Right atrium auricular region (tissue), 2 donors: ENCODE data around the gene CDKN2AIPNL. TPM values are rescaled to one million over a fixed set of nuclear protein-coding genes. Genes with fewer than 3 reads are reported as not detected.
A peak's percentile ranks its signal among the peaks of the same experiment; 100 is the strongest.

Experiments used
- DNase-seq: peaks from one replicate; pipeline ENCODE4 v3.0.0-alpha.2; 2019; ENCODE audit warnings: low spot score
- H3K27ac ChIP-seq, 2 donors: fragments of 200-600 bp; sonication (generic); 1 replicate in 1 of 2; 2 replicates in 1 of 2; pipeline ENCODE4 v1.5.1; 2016 to 2019
- H3K27me3 ChIP-seq, 2 donors: fragments of 200-600 bp; sonication (generic); one replicate each; pipeline versions ENCODE4 v1.5.1 to v1.6.0; 2017 to 2019
- H3K36me3 ChIP-seq: fragments of 200-600 bp; sonication (generic); one replicate; pipeline ENCODE4 v1.5.1; 2016
- H3K4me1 ChIP-seq, 2 donors: fragments of 200-600 bp; sonication (generic); one replicate each; pipeline versions ENCODE4 v1.5.1 to v1.6.0; 2017 to 2019
- H3K4me3 ChIP-seq, 2 donors: fragments of 200-600 bp; sonication (generic); 1 replicate in 1 of 2; 2 replicates in 1 of 2; pipeline ENCODE4 v1.5.1; 2017 to 2019; ENCODE audit warnings: mild to moderate bottlenecking in 1 of 2, moderate library complexity in 1 of 2
- H3K9me3 ChIP-seq, 2 donors: fragments of 200-600 bp; sonication (generic); one replicate each; pipeline ENCODE4 v1.5.1; 2019
- CTCF ChIP-seq, 2 donors: fragments of 200-600 bp; sonication (generic); IDR thresholded peaks; one replicate each; pipeline ENCODE4 v1.5.1; 2019; ENCODE audit warnings: antibody characterized with exemption in 2 of 2
- total RNA-seq, 2 donors: library from RNA; depleted of rRNA; stranded (reverse); fragments of >200 nt; gene quantifications; one replicate each; pipeline ENCODE4 v1.1.0, GENCODE V29; 2016

Gene CDKN2AIPNL
- total RNA-seq, 2 donors from 2014 or later, result 28.2 to 32.8 TPM

- Histone ChIP-seq H3K4me1 (peaks cover 0 to 34% of the 10 kb centered on the region in 2 donors), H3K4me3 (no peak overlapping the region), H3K36me3 (no peaks in the 10 kb centered on the region), H3K27me3 (no peaks in the 10 kb centered on the region), H3K9me3 (no peaks in the 10 kb centered on the region), H3K27ac (peak overlapping the region; percentile 80 to 99)
- no peak for TF ChIP-seq CTCF (IDR thresholded peaks at IDR 0.05)
- no peak for DNase-seq
Measured at GRCh38 chr5:134457801-134458200, 46.1 kb upstream of the CDKN2AIPNL start.

GRCh38 chr5:134456825-134457224 lies 45.1 kb upstream of the CDKN2AIPNL start:
- Histone ChIP-seq H3K4me1 (peaks cover 0 to 33% of the 10 kb centered on the region in 2 donors), H3K27ac (no peak overlapping the region), H3K9me3 (no peaks in the 10 kb centered on the region), H3K4me3 (no peak overlapping the region), H3K27me3 (no peaks in the 10 kb centered on the region), H3K36me3 (no peaks in the 10 kb centered on the region)
- no peak for TF ChIP-seq CTCF (IDR thresholded peaks at IDR 0.05)
- DNase-seq, result no peak

- H3K27ac ChIP-seq, result no peak overlapping the region
- H3K36me3 ChIP-seq, result no peaks in the 10 kb centered on the region
- DNase-seq, result no peak
- no peaks in the 10 kb centered on the region for H3K27me3 ChIP-seq
- no peak for TF ChIP-seq CTCF (IDR thresholded peaks at IDR 0.05)
- H3K4me1 ChIP-seq, result peaks cover 0 to 36% of the 10 kb centered on the region in 2 donors
- H3K4me3 ChIP-seq, result no peak overlapping the region
- no peaks in the 10 kb centered on the region for H3K9me3 ChIP-seq
Measured at GRCh38 chr5:134455466-134455865, 43.8 kb upstream of the CDKN2AIPNL start.

- H3K9me3 ChIP-seq, result no peaks in the 10 kb centered on the region
- no peak for DNase-seq
- H3K4me1 ChIP-seq, result peaks cover 0 to 19% of the 10 kb centered on the region in 2 donors
- H3K27ac ChIP-seq, result no peak overlapping the region
- no peak for TF ChIP-seq CTCF (IDR thresholded peaks at IDR 0.05)
- no peaks in the 10 kb centered on the region for H3K36me3 ChIP-seq
- H3K4me3 ChIP-seq, result no peak overlapping the region
- no peaks in the 10 kb centered on the region for H3K27me3 ChIP-seq
Measured at GRCh38 chr5:134453016-134453415, 41.3 kb upstream of the CDKN2AIPNL start.

GRCh38 chr5:134451936-134452505 lies 40.3 kb upstream of the CDKN2AIPNL start:
- DNase-seq, result peak; percentile 77
- Histone ChIP-seq H3K4me1 (peaks cover 0 to 14% of the 10 kb centered on the region in 2 donors), H3K27ac (peak overlapping the region; percentile 57 to 77), H3K4me3 (no peak overlapping the region), H3K27me3 (no peaks in the 10 kb centered on the region), H3K9me3 (no peaks in the 10 kb centered on the region), H3K36me3 (no peaks in the 10 kb centered on the region)
- TF ChIP-seq CTCF (IDR thresholded peaks at IDR 0.05), result no peak
